B cell (primary cell): ENCODE results near the gene BTN3A1.

Experiments used
- CTCF ChIP-seq: fragments of 200-600 bp; IDR thresholded peaks from one replicate; pipeline ENCODE4 v1.8.0; 2022; ENCODE audit warnings: antibody characterized with exemption, mild to moderate bottlenecking
- EZH2 ChIP-seq: IDR thresholded peaks from 2 replicates; pipeline ENCODE4 v1.6.1; 2012; ENCODE audit warnings: borderline replicate concordance, low read depth, mild to moderate bottlenecking, moderate library complexity, low read length; ENCODE audit not compliant: insufficient read depth, poor library complexity, severe bottlenecking

- TF ChIP-seq CTCF (no peak), EZH2 (no peak)
These were observed 10.2 kb downstream of the BTN3A1 start for GRCh38 chr6:26412228-26412627.
